NOMO-1 treated with dmso at 0.1 percent for 144 hours (cell line): ENCODE measurements around the gene LSM4.
A peak's percentile ranks its signal among the peaks of the same experiment; 100 is the strongest.
"Not testable (repeated sequence)": the region's sequence is repeated elsewhere in the genome, so short reads cannot be mapped to it uniquely, and the experiment has no call there.

ENCODE experiments used
- DNase-seq: peaks from one replicate; lab custom pipeline; 2025; ENCODE audit not compliant: unreplicated experiment; lab: John Stamatoyannopoulos, UW

LSM4 gene

GRCh38 chr19:18322759-18323460, at the start of gene LSM4:
TSS of gene LSM4 (minus strand) at chr19:18323076. CDS start at chr19:18323020, 56 bp downstream.
- DNase-seq = peak; percentile 96

GRCh38 chr19:18368504-18369222, 45.8 kb upstream of the LSM4 start:
- no peak for DNase-seq

DNA sequence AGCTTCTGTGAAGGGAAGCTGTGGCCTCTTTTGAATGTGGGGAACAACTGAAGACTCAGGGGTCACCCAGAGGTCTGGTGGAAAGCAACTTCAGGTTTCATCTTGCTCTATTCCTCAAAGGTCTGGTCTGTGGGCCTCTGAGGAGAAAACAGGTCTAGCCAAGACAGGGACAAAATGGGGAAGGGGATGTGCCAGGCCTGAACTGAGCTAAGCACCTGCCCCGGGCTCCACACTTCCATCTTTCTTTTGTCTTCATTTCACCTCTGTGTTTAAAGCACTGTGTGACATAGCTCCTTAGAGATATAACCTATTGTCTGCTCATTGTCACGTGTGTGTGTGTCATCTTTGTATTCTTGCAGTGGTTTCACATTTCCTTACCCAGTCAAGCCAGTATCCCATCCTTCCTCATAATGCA, 43.2 kb upstream of the LSM4 start:
- DNase-seq = no peak

GRCh38 chr19:18364826-18365528, 42.1 kb upstream of the LSM4 start:
- DNase-seq = peak; percentile 33

DNA sequence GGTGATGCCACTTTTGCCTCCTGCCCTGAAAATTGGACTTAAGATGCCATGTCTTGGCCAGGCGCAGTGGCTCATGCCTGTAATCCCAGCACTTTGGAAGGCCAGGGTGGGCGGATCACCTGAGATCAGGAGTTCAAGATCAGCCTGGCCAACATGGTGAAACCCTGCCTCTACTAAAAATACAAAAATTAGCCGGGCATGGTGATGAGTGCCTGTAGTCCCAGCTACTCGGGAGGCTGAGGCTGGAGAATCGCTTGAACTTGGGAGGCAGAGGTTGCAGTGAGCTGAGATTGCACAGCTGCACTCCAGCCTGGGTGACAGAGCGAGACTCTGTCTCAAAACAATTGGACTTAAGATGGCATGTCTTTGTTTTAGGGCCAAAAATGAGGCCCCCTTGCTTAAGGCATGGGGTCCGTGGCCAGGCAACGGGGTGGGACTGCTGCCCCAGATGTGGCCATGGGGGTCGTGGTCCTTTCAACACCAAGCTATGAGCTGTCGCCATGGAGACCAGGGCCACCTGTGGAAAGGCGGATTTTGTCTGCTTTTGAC, 41.5 kb upstream of the LSM4 start:
- not testable (repeated sequence) for DNase-seq

- no peak for DNase-seq
Observed at GRCh38 chr19:18363787-18364186, 40.9 kb upstream of the LSM4 start.

GRCh38 chr19:18362934-18363542, 40.2 kb upstream of the LSM4 start:
- no peak for DNase-seq

GRCh38 chr19:18361646-18362045, 38.8 kb upstream of the LSM4 start:
- no peak for DNase-seq

- DNase-seq = no peak
Observed at GRCh38 chr19:18357041-18357440, 34.2 kb upstream of the LSM4 start.

GRCh38 chr19:18354743-18355142, 31.9 kb upstream of the LSM4 start:
- DNase-seq = not testable (repeated sequence)

DNA sequence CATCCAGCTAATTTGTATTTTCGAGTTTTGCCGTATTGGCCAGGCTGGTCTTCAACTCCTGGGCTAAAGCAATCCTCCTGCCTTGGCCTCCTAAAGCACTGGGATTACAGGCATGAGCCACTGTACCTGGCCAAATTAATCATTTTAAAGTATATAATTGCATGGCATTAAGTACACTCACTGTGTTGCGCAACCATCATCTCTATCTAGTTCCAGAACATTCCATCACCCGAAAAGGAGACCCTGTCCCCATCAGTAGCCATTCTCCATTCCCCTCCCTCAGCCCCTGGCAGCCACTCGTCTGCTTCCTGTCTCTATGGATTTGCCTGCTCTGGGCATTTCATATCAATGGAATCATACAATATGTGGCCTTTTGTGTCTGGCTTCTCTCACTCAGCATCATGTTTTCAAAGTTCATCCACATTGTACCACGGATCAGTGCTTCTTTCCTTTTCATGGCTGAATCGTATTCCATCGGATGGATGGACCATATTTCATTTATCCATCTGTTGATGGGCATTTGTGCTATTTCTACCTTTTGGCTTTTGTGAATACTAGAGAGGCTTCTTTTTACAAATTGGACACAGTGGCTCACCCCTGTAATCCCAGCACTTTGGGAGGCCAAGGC, 30.6 kb upstream of the LSM4 start:
- DNase-seq = no peak

DNA sequence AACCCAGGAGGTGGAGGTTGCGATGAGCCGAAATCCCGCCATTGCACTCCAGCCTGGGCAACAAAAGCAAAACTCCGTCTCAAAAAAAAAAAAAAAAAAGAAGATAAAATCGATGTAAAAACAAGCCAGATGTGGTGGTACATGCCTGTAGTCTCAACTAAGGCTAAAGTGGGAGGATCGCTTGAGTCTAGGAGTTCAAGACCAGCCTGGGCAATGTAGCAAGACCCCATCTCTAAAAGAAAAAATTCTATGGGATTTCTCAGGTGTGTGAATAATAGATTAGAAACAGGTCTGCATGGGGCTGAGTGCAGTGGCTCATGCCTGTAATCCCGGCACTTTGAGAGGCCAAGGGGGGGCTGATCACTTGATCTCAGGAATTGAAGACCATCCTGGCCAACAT, 28.7 kb upstream of the LSM4 start:
- no peak for DNase-seq

GRCh38 chr19:18350490-18350889, 27.6 kb upstream of the LSM4 start:
- no peak for DNase-seq

- DNase-seq = no peak
Observed at GRCh38 chr19:18349524-18350128, 26.8 kb upstream of the LSM4 start.

GRCh38 chr19:18348818-18349339, 26.0 kb upstream of the LSM4 start:
- DNase-seq = not testable (repeated sequence)

DNA sequence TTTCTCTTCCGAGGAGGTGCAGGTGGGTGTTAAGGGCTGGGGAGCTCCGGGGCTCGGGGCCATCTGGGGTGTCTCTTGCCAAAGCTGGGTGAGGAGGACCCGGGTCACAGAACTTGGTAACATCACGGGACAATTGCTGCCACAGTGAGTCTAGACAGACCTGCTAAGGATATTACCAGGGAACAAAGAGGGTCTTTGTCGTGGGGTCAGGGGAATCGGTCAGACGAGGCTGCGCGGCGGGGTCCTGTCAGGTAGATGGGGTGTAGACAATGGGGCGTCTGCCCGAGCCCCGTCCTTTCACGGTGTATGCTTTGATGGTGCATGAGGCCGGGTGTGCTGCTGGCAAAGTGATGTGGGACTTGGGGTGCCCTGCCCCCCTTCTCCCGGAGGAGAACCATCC, 25.3 kb upstream of the LSM4 start:
- no peak for DNase-seq

- no peak for DNase-seq
Observed at GRCh38 chr19:18346091-18346490, 23.2 kb upstream of the LSM4 start.

DNA sequence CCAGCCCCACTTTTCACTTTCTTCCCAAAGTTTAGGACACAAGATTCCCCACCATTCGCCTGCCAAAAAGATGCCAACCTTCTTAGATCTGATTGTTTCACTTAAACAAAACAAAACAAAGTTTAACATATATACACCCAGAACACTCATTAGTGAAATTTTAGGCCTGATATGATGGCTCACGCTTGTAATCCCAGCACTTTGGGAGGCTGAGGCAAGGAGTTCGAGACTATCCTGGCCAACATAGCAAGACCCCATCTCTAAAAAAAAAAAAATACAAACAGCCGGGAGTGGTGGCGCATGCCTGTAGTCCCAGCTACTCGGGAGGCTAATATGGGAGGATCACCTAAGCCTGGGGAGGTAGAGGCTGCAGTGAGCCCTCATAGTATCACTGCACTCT, 22.4 kb upstream of the LSM4 start:
- no peak for DNase-seq

GRCh38 chr19:18344582-18344950, 21.7 kb upstream of the LSM4 start:
- DNase-seq = no peak

DNA sequence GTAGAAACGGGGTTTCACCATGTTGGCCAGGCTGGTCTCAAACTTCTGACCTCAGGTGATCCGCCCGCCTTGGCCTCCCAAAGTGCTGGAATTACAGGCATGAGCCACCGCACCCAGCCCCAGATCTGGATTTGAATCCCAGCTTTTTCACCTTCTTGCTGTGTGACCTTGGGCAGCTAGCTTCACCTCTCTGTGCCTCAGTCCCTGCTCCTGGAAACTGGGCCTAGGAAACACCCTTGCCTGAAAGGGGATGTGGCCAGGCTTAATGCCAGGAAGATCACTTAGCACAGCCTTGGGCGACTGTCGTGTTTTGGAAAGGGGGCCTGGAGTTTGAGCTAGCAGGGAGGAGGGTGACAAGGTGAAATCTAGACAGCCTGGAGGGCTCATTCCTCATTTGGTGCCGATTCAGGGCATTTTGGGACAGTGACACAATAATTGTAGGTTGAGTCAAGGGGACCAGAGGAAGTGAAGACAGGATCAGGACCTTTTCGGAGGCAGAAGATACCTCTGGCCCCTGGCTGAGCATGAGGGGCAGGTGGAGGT, 19.3 kb upstream of the LSM4 start:
- DNase-seq = no peak
